ENCODE measurements around the gene OR5AN1. TPM values are rescaled to one million over a fixed set of nuclear protein-coding genes. Genes with fewer than 3 reads are reported as not detected.
"Not testable (repeated sequence)": the region's sequence is repeated elsewhere in the genome, so short reads cannot be mapped to it uniquely, and the experiment has no call there.

The OR5AN1 gene
- total RNA-seq: not detected in 2 replicates
- long read RNA-seq: 0 reads

GRCh38 chr11:59358595-59358994 lies at the start of gene OR5AN1:
Gene OR5AN1, plus strand, starts transcription at chr11:59358895. Its CDS starts 5,564 bp downstream, at chr11:59364459.
- TF ChIP-seq, protein P1, sequence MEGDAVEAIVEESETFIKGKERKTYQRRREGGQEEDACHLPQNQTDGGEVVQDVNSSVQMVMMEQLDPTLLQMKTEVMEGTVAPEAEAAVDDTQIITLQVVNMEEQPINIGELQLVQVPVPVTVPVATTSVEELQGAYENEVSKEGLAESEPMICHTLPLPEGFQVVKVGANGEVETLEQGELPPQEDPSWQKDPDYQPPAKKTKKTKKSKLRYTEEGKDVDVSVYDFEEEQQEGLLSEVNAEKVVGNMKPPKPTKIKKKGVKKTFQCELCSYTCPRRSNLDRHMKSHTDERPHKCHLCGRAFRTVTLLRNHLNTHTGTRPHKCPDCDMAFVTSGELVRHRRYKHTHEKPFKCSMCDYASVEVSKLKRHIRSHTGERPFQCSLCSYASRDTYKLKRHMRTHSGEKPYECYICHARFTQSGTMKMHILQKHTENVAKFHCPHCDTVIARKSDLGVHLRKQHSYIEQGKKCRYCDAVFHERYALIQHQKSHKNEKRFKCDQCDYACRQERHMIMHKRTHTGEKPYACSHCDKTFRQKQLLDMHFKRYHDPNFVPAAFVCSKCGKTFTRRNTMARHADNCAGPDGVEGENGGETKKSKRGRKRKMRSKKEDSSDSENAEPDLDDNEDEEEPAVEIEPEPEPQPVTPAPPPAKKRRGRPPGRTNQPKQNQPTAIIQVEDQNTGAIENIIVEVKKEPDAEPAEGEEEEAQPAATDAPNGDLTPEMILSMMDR (IDR thresholded peaks at IDR 0.05): no peak
- no peak for DNase-seq (ENCODE audit: extremely low spot score, unreplicated experiment)
- no peaks in the 10 kb centered on the region for H3K4me1 Mint-ChIP-seq (ENCODE audit: unreplicated experiment)

DNA sequence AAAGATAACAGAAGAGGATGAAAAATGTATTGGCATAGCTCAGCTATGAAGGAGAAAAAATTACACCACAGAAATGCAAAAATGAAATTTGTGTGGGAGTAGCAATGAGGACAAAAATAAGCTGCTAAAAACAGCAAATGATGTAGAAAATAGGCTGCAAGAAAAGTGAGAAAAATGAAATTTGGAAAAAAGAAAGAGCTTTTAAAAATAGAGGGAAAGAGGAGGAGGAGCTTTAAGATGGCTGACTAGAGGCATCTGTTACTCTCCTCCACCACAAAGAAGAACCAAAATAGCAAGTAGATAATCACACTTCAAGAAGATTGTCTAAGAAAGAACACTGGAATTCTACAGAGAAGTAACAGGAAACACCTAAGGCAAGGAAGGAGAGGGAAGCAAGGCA lies 23.7 kb upstream of the OR5AN1 start:
- H3K9me3 Mint-ChIP-seq (ENCODE audit: unreplicated experiment): no peaks in the 10 kb centered on the region
- no peaks in the 10 kb centered on the region for H3K4me1 Mint-ChIP-seq (ENCODE audit: unreplicated experiment)
- no peak overlapping the region for H3K27ac Mint-ChIP-seq (ENCODE audit: unreplicated experiment)
- no peak for DNase-seq (ENCODE audit: extremely low spot score, unreplicated experiment)
- H3K27me3 Mint-ChIP-seq (ENCODE audit: unreplicated experiment): no peaks in the 10 kb centered on the region
- no peaks in the 10 kb centered on the region for H3K36me3 Mint-ChIP-seq (ENCODE audit: unreplicated experiment)
- TF ChIP-seq, protein P1 (IDR thresholded peaks at IDR 0.05): no peak
- no peak overlapping the region for H3K4me3 Mint-ChIP-seq (ENCODE audit: unreplicated experiment)

More at GRCh38 chr11:59358595-59358994, at the start of gene OR5AN1:
- no peak within 1 kb of the TSS for H3K4me3 Mint-ChIP-seq (ENCODE audit: unreplicated experiment)
- no peaks in the 10 kb centered on the region for H3K27me3 Mint-ChIP-seq (ENCODE audit: unreplicated experiment)
- no peaks in the 10 kb centered on the region for H3K36me3 Mint-ChIP-seq (ENCODE audit: unreplicated experiment)
- H3K9me3 Mint-ChIP-seq (ENCODE audit: unreplicated experiment): no peaks in the 10 kb centered on the region
- H3K27ac Mint-ChIP-seq (ENCODE audit: unreplicated experiment): no peak within 1 kb of the TSS

- DNase-seq (ENCODE audit: extremely low spot score, unreplicated experiment): no peak
- Mint-ChIP-seq H3K4me1 (ENCODE audit: unreplicated experiment) (no peaks in the 10 kb centered on the region), H3K4me3 (ENCODE audit: unreplicated experiment) (no peak overlapping the region), H3K36me3 (ENCODE audit: unreplicated experiment) (no peaks in the 10 kb centered on the region), H3K27me3 (ENCODE audit: unreplicated experiment) (no peaks in the 10 kb centered on the region), H3K27ac (ENCODE audit: unreplicated experiment) (no peak overlapping the region), H3K9me3 (ENCODE audit: unreplicated experiment) (peaks cover 3% of the 10 kb centered on the region)
- TF ChIP-seq, protein P1 (IDR thresholded peaks at IDR 0.05): no peak
Measured at GRCh38 chr11:59336176-59336575, 22.5 kb upstream of the OR5AN1 start.

DNA sequence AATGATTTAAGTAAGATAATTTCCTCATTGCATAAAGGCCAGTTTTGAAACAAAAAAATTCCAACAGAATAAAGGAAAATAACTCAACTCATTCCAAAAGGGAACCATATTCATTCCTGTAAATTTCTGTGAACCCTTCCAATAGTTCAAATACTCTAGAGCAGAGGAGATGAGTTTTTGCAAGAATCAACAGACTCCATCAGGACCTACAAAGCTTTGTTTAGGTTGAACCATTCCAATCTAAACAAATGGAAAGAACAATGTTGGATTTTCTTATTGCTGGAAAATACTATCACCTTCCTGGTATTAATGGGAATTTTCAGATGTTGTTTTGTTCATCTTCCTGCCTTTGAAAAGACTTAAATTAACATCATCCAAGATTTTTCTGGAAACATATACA lies 21.8 kb upstream of the OR5AN1 start:
- Mint-ChIP-seq H3K27me3 (ENCODE audit: unreplicated experiment) (no peaks in the 10 kb centered on the region), H3K27ac (ENCODE audit: unreplicated experiment) (no peak overlapping the region), H3K4me1 (ENCODE audit: unreplicated experiment) (no peaks in the 10 kb centered on the region), H3K4me3 (ENCODE audit: unreplicated experiment) (no peak overlapping the region), H3K9me3 (ENCODE audit: unreplicated experiment) (peaks cover 3% of the 10 kb centered on the region), H3K36me3 (ENCODE audit: unreplicated experiment) (no peaks in the 10 kb centered on the region)
- TF ChIP-seq, protein P1 (IDR thresholded peaks at IDR 0.05): no peak
- no peak for DNase-seq (ENCODE audit: extremely low spot score, unreplicated experiment)

DNA sequence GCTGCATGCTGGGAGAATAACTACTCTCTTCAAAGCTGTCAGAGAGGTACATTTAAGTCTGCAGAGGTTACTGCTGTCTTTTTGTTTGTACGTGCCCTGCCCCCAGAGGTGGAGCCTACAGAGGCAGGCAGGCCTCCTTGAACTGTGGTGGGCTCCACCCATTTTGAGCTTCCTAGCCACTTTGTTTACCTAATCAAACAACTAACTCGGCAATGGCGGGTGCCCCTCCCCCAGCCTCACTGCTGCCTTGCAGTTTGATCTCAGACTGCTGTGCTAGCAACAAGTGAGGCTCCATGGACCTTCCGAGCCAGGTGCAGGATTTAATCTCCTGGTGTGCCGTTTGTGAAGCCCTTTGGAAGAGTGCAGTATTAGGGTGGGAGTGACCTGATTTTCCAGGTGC lies 9.0 kb upstream of the OR5AN1 start:
- not testable (repeated sequence) for DNase-seq (ENCODE audit: extremely low spot score, unreplicated experiment); H3K27ac Mint-ChIP-seq (ENCODE audit: unreplicated experiment); H3K27me3 Mint-ChIP-seq (ENCODE audit: unreplicated experiment); H3K36me3 Mint-ChIP-seq (ENCODE audit: unreplicated experiment); H3K4me1 Mint-ChIP-seq (ENCODE audit: unreplicated experiment); H3K4me3 Mint-ChIP-seq (ENCODE audit: unreplicated experiment)
- peaks cover 14% of the 10 kb centered on the region for H3K9me3 Mint-ChIP-seq (ENCODE audit: unreplicated experiment)

- Mint-ChIP-seq H3K27ac (ENCODE audit: unreplicated experiment) (no peak overlapping the region), H3K9me3 (ENCODE audit: unreplicated experiment) (peaks cover 6% of the 10 kb centered on the region)
- no peak for DNase-seq (ENCODE audit: extremely low spot score, unreplicated experiment)
Measured at GRCh38 chr11:59355226-59355625, 3.5 kb upstream of the OR5AN1 start.

More at GRCh38 chr11:59355226-59355625, 3.5 kb upstream of the OR5AN1 start:
- H3K4me3 Mint-ChIP-seq (ENCODE audit: unreplicated experiment): no peak overlapping the region
- H3K27me3 Mint-ChIP-seq (ENCODE audit: unreplicated experiment): no peaks in the 10 kb centered on the region
- no peaks in the 10 kb centered on the region for H3K36me3 Mint-ChIP-seq (ENCODE audit: unreplicated experiment)
- no peaks in the 10 kb centered on the region for H3K4me1 Mint-ChIP-seq (ENCODE audit: unreplicated experiment)
- TF ChIP-seq, protein P1 (IDR thresholded peaks at IDR 0.05): no peak
